Measurements from ENCODE around the gene C12orf76. TPM values are rescaled to one million over a fixed set of nuclear protein-coding genes. Genes with fewer than 3 reads are reported as not detected.

Gene C12orf76
- total and polyA plus RNA-seq, 2 of the 13 experiments (the other 11 are each of a cell fraction or from before 2014, with no cell fraction given): 15.8 to 38.4 TPM

- TF ChIP-seq FOXP4 (CRISPR knock-in tag; IDR thresholded peaks at IDR 0.05) (peak; percentile 37; the same call in 1 of the 2 replicates), MTF1 (CRISPR knock-in tag; IDR thresholded peaks at IDR 0.05) (no peak), HNF4A (CRISPR knock-in tag; IDR thresholded peaks at IDR 0.05) (peak; percentile 91), ZNF777 (CRISPR knock-in tag; IDR thresholded peaks at IDR 0.05) (no peak), SMARCE1 (IDR thresholded peaks at IDR 0.05; ENCODE audit: borderline replicate concordance) (no peak), SP5 (CRISPR knock-in tag; IDR thresholded peaks at IDR 0.05; ENCODE audit: borderline replicate concordance, low read depth) (peak; percentile 79), ZNF275 (CRISPR knock-in tag; IDR thresholded peaks at IDR 0.05; ENCODE audit: borderline replicate concordance) (no peak), ZNF33A (CRISPR knock-in tag; IDR thresholded peaks at IDR 0.05; ENCODE audit: borderline replicate concordance) (no peak), MAX (IDR thresholded peaks at IDR 0.05) (no peak), TOPORS (CRISPR knock-in tag; IDR thresholded peaks at IDR 0.05) (no peak), ZFP1 (CRISPR knock-in tag; IDR thresholded peaks at IDR 0.05) (no peak), RXRA (CRISPR knock-in tag; IDR thresholded peaks at IDR 0.05) (peak; percentile 38; the same call in 1 of the 2 replicates), SOX13 (IDR thresholded peaks at IDR 0.05) (no peak), SOX13 (CRISPR knock-in tag; conservative IDR thresholded peaks at IDR 0.05 in 1 of 2, IDR thresholded peaks at IDR 0.05 in 1 of 2) (peak in 1 of 2 experiments; percentile 46; a peak in 1 of 4 replicates), NCOR1 (IDR thresholded peaks at IDR 0.05; ENCODE audit: borderline replicate concordance, low read length) (peak; percentile 57; the same call in 1 of the 2 replicates), NR0B2 (CRISPR knock-in tag; IDR thresholded peaks at IDR 0.05) (no peak), ZNF484 (CRISPR knock-in tag; IDR thresholded peaks at IDR 0.05; ENCODE audit: borderline replicate concordance, low read depth) (no peak), ESRRA (CRISPR knock-in tag; IDR thresholded peaks at IDR 0.05; ENCODE audit: low read depth) (no peak), CREM (IDR thresholded peaks at IDR 0.05) (peak; percentile 36; the same call in 1 of the 2 replicates), CREM (CRISPR knock-in tag; IDR thresholded peaks at IDR 0.05) (no peak), ZNF83 (CRISPR knock-in tag; IDR thresholded peaks at IDR 0.05; ENCODE audit: borderline replicate concordance) (no peak), ZNF720 (CRISPR knock-in tag; IDR thresholded peaks at IDR 0.05) (no peak), GATA4 (IDR thresholded peaks at IDR 0.05; ENCODE audit: borderline replicate concordance, low read depth) (no peak), MXI1 (IDR thresholded peaks at IDR 0.05; ENCODE audit: borderline replicate concordance, low read depth, low read length) (no peak), TEAD3 (CRISPR knock-in tag; optimal IDR thresholded peaks at IDR 0.05; ENCODE audit: borderline replicate concordance) (peak; percentile 96), HNRNPUL1 (IDR thresholded peaks at IDR 0.05; ENCODE audit: low read depth, low read length) (no peak)
Observed at GRCh38 chr12:110010853-110011723, 37.2 kb downstream of the C12orf76 start (continued).

All from HepG2 (cell line).